Measurements from ENCODE around the gene CDH13. TPM values are rescaled to one million over a fixed set of nuclear protein-coding genes. Genes with fewer than 3 reads are reported as not detected.
A peak's percentile ranks its signal among the peaks of the same experiment; 100 is the strongest.

CDH13 gene
- total and polyA plus RNA-seq, 2 experiments from 2014 or later: 1.2 to 1.5 TPM

DNA sequence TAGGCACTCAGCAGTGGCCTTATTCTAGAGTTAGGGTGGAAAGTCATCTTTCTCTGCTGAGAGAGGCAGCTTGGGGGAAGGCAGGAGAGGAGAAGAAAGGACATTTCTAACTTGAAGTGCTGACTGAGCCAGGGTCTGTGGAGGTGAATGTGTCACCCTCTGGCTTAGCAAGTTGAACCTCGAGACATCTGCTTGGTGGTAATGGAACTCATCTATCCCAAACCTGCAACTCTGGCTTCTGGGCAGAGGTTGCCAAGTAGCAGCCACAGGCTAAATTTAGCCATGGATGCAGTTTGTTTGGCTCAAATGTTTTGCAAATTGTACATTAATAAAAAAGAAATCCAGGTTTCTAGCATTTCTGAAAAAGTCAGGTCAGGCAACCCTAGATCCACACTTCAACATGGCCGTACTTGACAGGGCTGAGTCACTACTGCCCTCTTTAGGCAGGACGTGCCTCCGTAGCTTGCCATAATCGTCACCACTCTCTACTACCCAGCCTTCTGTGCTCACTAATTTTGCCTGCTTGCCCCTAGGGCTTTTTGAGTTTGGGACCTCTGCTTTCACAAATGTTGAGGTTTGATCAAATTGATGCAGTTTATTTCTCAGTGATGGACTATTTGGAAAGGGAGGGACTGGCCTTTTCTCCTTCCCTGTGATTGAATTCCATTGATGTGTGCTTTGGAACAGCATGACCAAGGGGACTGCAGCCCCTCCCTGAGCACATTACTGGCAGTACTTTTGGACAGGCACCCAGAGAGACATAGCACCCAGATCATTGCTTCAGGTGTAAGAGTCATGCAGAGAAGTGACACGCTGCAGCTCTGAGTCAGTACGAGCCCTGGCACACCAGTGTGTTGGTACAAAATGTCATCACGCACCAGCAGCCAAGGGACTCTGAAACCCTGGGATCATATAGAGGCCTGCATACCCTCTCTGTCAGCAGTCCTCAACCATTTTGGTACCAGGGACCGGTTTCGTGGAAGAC is 5.2 kb downstream of the CDH13 start:
- Histone ChIP-seq H3K9me3 (ENCODE audit: low read depth) (no peaks in the 10 kb centered on the region), H3K27me3 (peaks cover 40% of the 10 kb centered on the region), H3K4me1 (ENCODE audit: insufficient read depth) (peaks cover 11% of the 10 kb centered on the region), H3K4me2 (no peak overlapping the region), H3K4me3 (no peak overlapping the region), H3K9me2 (replicated peaks; ENCODE audit: insufficient read depth) (no peaks in the 10 kb centered on the region), H3K27ac (no peak overlapping the region), H4K20me1 (ENCODE audit: insufficient read depth, poor library complexity, severe bottlenecking) (no peaks in the 10 kb centered on the region), H2AFZ (no peak overlapping the region), H3K36me3 (replicated peaks; ENCODE audit: insufficient read depth, low read depth) (no peaks in the 10 kb centered on the region), H3K79me2 (no peaks in the 10 kb centered on the region)
- TF ChIP-seq EZH2 (IDR thresholded peaks at IDR 0.05; ENCODE audit: borderline replicate concordance): no peak
- no peak for DNase-seq (ENCODE audit: low spot score)
- whole genome bisulfite sequencing (ENCODE audit: low lambda C conversion rate, missing lambda C conversion rate): 90% methylated on average over 10 of the region's 10 CpGs

DNA sequence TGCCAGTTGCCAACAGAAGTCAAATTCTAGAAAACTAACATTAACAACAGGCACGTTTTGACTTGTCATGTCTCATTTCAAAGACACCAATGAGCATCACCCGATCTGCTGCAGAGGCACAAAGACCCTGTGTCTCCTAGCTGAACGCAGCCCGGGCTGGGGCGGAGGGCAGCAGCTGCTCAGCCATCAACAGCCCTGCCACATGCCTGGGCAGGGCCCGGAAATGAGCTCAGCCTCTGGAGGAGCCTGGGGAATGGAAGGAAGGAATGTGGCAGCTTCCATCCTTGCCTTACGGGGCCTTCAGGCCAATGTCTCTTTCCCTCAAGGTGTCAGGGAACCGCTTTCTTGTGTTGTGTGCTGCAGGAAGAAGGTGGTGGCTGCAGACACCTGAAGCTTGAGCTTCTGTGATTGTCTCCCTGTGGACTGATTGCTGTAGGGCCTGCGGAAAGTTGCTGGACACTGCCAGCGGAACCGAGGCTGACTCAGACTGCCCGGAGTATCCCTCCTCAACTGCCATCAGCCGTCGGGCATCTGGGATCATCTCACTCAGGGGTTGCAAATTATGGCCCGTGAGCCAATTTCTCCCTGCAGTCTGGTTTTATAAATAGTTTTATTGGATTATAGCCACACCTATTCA is 7.3 kb downstream of the CDH13 start:
- Histone ChIP-seq H2AFZ (no peak overlapping the region), H3K79me2 (no peaks in the 10 kb centered on the region), H3K27ac (peak overlapping the region; percentile 13), H3K36me3 (replicated peaks; ENCODE audit: insufficient read depth, low read depth) (no peaks in the 10 kb centered on the region), H3K9me2 (replicated peaks; ENCODE audit: insufficient read depth) (no peaks in the 10 kb centered on the region), H3K9me3 (ENCODE audit: low read depth) (no peaks in the 10 kb centered on the region), H3K4me1 (ENCODE audit: insufficient read depth) (no peaks in the 10 kb centered on the region), H3K27me3 (peaks cover 19% of the 10 kb centered on the region), H3K4me2 (no peak overlapping the region), H4K20me1 (ENCODE audit: insufficient read depth, poor library complexity, severe bottlenecking) (no peaks in the 10 kb centered on the region), H3K4me3 (no peak overlapping the region)
- no peak for DNase-seq (ENCODE audit: low spot score)
- no peak for TF ChIP-seq EZH2 (IDR thresholded peaks at IDR 0.05; ENCODE audit: borderline replicate concordance)
- no peak for TF ChIP-seq EZH2phosphoT487 (IDR thresholded peaks at IDR 0.05; ENCODE audit: low read depth, severe bottlenecking, unreplicated experiment)
- TF ChIP-seq, protein P1, sequence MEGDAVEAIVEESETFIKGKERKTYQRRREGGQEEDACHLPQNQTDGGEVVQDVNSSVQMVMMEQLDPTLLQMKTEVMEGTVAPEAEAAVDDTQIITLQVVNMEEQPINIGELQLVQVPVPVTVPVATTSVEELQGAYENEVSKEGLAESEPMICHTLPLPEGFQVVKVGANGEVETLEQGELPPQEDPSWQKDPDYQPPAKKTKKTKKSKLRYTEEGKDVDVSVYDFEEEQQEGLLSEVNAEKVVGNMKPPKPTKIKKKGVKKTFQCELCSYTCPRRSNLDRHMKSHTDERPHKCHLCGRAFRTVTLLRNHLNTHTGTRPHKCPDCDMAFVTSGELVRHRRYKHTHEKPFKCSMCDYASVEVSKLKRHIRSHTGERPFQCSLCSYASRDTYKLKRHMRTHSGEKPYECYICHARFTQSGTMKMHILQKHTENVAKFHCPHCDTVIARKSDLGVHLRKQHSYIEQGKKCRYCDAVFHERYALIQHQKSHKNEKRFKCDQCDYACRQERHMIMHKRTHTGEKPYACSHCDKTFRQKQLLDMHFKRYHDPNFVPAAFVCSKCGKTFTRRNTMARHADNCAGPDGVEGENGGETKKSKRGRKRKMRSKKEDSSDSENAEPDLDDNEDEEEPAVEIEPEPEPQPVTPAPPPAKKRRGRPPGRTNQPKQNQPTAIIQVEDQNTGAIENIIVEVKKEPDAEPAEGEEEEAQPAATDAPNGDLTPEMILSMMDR (IDR thresholded peaks at IDR 0.05; ENCODE audit: poor library complexity): no peak
- WGBS (ENCODE audit: low lambda C conversion rate, missing lambda C conversion rate): 72% methylated on average over 15 of the region's 15 CpGs

DNA sequence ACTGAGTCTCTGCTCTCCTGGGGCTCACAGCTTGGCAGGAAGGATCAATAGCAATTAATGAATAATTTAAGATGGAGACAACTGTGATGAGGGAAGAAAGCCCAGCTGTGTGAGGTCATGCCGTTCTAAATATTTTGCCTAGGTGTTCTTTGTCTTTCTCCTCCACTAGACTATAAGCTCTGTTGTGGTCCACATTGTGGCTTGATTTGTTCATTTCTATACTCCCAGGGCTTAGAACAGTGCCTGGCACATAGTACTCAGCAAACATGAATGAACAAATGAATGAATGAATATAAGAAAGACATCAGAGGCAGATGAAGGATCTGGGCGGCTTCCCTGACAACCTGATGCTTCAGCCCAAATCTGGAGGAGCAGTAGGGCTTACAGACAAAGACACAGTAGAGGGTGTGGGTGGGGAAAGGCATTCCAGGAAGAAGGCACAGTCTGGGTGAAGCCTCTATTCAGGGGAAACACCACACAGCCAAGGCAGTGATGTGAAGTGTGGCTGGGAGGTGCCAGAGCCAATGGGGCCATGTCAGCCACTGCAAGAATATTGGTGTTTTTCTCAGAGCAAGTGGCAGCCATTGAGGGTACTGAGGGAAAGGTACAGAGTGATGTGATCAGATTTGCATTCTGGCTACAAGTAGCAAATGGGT is 8.3 kb downstream of the CDH13 start:
- Histone ChIP-seq H3K9me2 (replicated peaks; ENCODE audit: insufficient read depth) (no peaks in the 10 kb centered on the region), H2AFZ (no peak overlapping the region), H4K20me1 (ENCODE audit: insufficient read depth, poor library complexity, severe bottlenecking) (no peaks in the 10 kb centered on the region), H3K27me3 (peaks cover 9% of the 10 kb centered on the region), H3K36me3 (replicated peaks; ENCODE audit: insufficient read depth, low read depth) (no peaks in the 10 kb centered on the region), H3K4me2 (no peak overlapping the region), H3K79me2 (no peaks in the 10 kb centered on the region), H3K4me3 (no peak overlapping the region), H3K9me3 (ENCODE audit: low read depth) (no peaks in the 10 kb centered on the region), H3K27ac (no peak overlapping the region), H3K4me1 (ENCODE audit: insufficient read depth) (no peaks in the 10 kb centered on the region)
- 95% methylated on average over 2 of the region's 2 CpGs for WGBS (ENCODE audit: low lambda C conversion rate, missing lambda C conversion rate)
- TF ChIP-seq EZH2 (IDR thresholded peaks at IDR 0.05; ENCODE audit: borderline replicate concordance) (no peak), EZH2phosphoT487 (IDR thresholded peaks at IDR 0.05; ENCODE audit: low read depth, severe bottlenecking, unreplicated experiment) (no peak)
- TF ChIP-seq, protein P1 (IDR thresholded peaks at IDR 0.05; ENCODE audit: poor library complexity): no peak
- no peak for DNase-seq (ENCODE audit: low spot score)

Measured in hepatocyte (in vitro differentiated cells).